Measurements from ENCODE around the gene TYW1B.
"Not testable (repeated sequence)": the region's sequence is repeated elsewhere in the genome, so short reads cannot be mapped to it uniquely, and the experiment has no call there.

DNA sequence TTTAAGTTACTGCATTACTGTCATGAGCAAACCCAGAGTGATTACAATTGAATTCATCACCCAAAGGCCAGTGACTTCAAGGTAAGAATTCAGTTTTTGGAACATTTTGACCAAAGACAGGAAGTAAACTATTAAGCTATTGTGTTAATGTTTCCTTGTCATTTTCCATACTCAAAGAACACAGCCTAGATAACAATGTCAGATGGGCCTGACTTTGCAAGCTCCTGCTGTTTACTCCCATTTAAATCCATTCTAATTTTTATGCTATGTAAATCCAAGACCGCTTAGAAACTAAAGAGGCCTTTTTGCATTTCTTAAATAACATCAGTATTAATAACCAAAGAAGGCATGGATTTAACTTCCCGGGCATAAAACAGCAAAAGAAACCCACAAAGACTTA, 136.6 kb downstream of the TYW1B start:
- TF ChIP-seq, protein P1, sequence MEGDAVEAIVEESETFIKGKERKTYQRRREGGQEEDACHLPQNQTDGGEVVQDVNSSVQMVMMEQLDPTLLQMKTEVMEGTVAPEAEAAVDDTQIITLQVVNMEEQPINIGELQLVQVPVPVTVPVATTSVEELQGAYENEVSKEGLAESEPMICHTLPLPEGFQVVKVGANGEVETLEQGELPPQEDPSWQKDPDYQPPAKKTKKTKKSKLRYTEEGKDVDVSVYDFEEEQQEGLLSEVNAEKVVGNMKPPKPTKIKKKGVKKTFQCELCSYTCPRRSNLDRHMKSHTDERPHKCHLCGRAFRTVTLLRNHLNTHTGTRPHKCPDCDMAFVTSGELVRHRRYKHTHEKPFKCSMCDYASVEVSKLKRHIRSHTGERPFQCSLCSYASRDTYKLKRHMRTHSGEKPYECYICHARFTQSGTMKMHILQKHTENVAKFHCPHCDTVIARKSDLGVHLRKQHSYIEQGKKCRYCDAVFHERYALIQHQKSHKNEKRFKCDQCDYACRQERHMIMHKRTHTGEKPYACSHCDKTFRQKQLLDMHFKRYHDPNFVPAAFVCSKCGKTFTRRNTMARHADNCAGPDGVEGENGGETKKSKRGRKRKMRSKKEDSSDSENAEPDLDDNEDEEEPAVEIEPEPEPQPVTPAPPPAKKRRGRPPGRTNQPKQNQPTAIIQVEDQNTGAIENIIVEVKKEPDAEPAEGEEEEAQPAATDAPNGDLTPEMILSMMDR (conservative IDR thresholded peaks at IDR 0.05; ENCODE audit: low read depth, low read length): not testable (repeated sequence)
- not testable (repeated sequence) for TF ChIP-seq EZH2 (IDR thresholded peaks at IDR 0.05; ENCODE audit: borderline replicate concordance, low read depth, low read length, poor library complexity, severe bottlenecking)
